LNCAP (cell line): ENCODE measurements around the gene SRRM4.

Experiments
- CTCF ChIP-seq: fragments of 450-650 bp; IDR thresholded peaks from 2 replicates; pipeline ENCODE4 v1.5.1; 2017; ENCODE audit warnings: mild to moderate bottlenecking

SRRM4 gene

DNA sequence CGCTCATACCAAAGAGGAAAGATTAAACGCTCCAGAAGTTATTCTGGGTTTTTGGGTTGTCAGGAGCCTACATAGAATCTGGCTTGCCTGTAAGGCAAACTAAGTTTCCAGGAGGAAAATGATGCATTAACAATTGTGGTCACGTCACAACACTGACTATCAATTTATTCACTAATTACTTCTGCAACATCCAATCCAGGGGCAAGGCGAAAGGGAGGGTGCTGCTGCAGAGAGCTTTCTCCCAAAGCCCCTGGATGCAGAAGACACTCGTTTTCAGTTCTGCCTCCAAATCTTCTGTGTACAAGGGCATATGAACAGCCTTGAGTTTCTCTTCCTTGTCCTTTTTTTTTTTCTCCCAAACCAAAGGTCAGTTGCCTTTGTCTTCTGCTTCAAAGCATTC lies 10.5 kb upstream of the SRRM4 start:
- TF ChIP-seq CTCF = no peak

- TF ChIP-seq CTCF = no peak
Measured at GRCh38 chr12:118972982-118973381, 8.4 kb upstream of the SRRM4 start.

DNA sequence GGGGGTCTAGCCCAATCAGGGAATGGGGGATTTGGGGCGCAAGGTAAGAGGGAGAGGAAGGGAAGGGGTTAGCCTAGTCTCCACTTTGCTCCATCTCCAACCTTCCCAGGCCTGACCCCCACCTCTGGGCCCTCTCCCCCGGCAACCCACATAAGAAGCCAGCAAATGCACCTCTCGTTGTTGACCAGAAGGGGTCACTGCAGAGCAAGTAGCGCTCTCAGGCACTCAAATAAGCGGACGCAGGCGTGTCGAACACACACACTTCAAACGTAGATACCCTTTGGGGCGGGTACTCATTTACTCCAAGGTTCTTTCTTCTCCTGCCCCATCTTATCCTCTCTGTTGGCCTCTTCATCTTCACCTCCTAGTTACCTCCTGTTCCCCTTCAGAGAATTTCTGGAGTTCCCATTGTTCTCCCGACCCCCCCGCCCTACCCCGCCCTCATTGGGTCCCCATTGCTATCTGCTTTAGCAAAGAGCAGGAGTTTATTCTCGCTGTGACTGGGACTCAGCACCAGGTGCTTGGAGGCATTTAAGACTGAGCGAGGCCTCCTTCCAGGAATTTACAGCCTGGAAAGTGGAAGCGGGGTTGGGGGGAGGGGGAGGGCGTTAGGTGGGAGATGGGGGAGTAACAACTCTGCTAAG lies 1.5 kb upstream of the SRRM4 start:
- TF ChIP-seq CTCF = peak; percentile 83

- TF ChIP-seq CTCF = no peak
Measured at GRCh38 chr12:118980407-118981014, 830 bp upstream of the SRRM4 start.

DNA sequence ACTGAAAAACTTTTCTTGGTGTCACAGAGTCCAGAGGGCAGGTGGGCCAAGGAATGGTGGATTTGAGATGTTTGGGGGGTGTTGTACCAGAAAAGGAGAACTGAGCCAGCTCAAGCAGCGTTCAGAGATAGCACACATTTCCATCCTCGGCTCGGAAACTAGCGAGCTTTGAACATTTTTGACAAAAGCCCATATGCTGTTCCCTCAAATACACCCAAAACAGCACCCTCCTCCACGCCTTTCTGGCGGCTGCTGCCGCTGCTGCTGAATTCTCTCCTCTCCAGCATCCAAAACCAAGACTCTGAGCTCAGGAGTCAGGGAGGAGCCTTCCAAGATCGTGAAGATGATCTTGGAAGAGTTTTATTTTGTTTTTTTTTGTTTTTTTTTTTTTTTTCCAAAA lies 961 bp downstream of the SRRM4 start:
- TF ChIP-seq CTCF = no peak

DNA sequence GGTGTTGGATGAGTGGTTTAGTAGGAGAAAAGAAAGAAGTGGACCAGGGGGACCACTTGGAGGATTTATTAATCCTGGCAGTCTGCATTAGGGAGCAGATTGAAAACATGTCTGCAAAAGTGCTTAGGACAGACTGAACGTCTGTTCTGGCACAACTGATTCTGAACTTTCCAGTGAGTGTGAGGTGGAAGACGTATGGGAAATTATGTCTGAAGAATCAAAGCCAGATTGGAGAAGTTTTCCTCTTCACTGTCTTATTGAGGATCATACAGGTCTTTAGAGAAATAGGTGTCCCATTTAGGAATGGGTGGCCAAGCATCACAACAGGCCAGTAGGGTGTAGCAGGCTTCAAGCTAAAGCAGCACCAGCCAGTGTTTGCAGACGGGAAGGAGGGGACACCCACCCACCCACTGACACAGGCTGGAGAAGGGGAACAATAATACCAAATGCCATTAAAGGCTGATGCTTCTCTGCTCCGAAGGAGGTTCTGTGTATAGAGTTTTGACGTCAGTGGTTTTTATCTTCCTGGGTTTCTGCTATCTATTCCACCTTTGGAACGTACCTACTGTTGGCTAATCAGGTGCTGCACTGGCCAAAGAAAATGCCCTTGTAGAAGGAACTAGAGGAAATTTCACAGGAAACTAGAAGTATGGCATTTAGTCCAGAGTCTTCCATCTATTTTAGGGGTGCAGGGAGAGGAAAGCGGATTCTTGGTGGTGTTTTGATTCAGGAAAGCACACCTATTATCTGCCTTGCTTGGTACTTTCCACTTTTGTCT lies 1.8 kb downstream of the SRRM4 start:
- no peak for TF ChIP-seq CTCF

- no peak for TF ChIP-seq CTCF
Measured at GRCh38 chr12:118984161-118984943, 3.0 kb downstream of the SRRM4 start.
